ENCODE results near the gene TBX4.
"Not testable (repeated sequence)": the region's sequence is repeated elsewhere in the genome, so short reads cannot be mapped to it uniquely, and the experiment has no call there.

TBX4 gene

GRCh38 chr17:61522088-61522487 lies 69.9 kb downstream of the TBX4 start:
- TF ChIP-seq, protein P1, sequence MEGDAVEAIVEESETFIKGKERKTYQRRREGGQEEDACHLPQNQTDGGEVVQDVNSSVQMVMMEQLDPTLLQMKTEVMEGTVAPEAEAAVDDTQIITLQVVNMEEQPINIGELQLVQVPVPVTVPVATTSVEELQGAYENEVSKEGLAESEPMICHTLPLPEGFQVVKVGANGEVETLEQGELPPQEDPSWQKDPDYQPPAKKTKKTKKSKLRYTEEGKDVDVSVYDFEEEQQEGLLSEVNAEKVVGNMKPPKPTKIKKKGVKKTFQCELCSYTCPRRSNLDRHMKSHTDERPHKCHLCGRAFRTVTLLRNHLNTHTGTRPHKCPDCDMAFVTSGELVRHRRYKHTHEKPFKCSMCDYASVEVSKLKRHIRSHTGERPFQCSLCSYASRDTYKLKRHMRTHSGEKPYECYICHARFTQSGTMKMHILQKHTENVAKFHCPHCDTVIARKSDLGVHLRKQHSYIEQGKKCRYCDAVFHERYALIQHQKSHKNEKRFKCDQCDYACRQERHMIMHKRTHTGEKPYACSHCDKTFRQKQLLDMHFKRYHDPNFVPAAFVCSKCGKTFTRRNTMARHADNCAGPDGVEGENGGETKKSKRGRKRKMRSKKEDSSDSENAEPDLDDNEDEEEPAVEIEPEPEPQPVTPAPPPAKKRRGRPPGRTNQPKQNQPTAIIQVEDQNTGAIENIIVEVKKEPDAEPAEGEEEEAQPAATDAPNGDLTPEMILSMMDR (IDR thresholded peaks at IDR 0.05; ENCODE audit: low read length, missing control alignments): no peak
- DNase-seq (ENCODE audit: low read depth): no peak
- H3K4me3 ChIP-seq (replicated peaks; ENCODE audit: low read depth, low read length): no peak overlapping the region

DNA sequence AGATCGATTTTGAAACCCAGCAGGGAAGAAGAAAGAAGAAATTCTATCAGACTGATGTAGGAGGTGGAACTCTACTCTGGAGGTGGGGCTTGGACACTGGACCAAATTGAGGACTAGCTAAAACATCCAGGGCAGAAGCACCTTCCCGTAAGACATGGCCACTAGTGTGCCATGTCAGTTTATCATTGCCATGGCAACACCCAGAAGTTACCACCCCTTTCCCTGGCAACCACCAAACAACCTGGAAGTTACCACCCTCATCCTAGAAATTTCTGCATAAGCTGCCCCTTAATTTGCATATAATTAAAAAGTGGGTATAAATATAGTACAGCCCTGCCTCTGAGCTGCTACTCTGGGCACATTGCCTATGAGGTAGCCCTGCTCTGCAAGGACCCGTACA lies 72.1 kb downstream of the TBX4 start:
- no peak for DNase-seq (ENCODE audit: low read depth)
- TF ChIP-seq, protein P1 (IDR thresholded peaks at IDR 0.05; ENCODE audit: low read length, missing control alignments): no peak
- H3K4me3 ChIP-seq (replicated peaks; ENCODE audit: low read depth, low read length): no peak overlapping the region

- not testable (repeated sequence) for H3K4me3 ChIP-seq (replicated peaks; ENCODE audit: low read depth, low read length); DNase-seq (ENCODE audit: low read depth)
These were observed 75.2 kb downstream of the TBX4 start for GRCh38 chr17:61527441-61527840.

- no peak for DNase-seq (ENCODE audit: low read depth)
- TF ChIP-seq, protein P1 (IDR thresholded peaks at IDR 0.05; ENCODE audit: low read length, missing control alignments): no peak
These were observed 75.9 kb downstream of the TBX4 start for GRCh38 chr17:61528171-61528570.

GRCh38 chr17:61531223-61531622 lies 79.0 kb downstream of the TBX4 start:
- no peak overlapping the region for H3K4me3 ChIP-seq (replicated peaks; ENCODE audit: low read depth, low read length)
- TF ChIP-seq, protein P1 (IDR thresholded peaks at IDR 0.05; ENCODE audit: low read length, missing control alignments): no peak
- DNase-seq (ENCODE audit: low read depth): no peak

More at GRCh38 chr17:61528171-61528570, 75.9 kb downstream of the TBX4 start:
- no peak overlapping the region for H3K4me3 ChIP-seq (replicated peaks; ENCODE audit: low read depth, low read length)

DNA sequence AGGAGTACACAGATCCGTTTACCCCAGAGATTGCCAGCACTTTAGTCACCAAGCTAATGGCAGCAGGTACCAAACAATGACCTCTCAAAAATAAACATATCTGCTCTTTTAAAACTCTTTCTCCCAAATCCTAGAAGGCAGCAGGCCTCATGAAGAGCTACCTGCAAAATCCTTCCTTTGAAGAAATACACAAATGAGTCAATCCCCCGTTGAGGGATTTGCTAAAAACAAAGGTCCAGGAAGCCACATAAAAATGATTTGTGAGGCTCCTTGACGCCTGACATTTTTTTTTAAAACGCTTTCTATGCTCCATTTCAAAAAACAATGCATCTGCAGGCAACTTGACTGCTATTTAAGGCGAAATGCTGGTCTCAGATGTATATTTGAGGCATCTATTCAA lies 80.6 kb downstream of the TBX4 start:
- TF ChIP-seq, protein P1 (IDR thresholded peaks at IDR 0.05; ENCODE audit: low read length, missing control alignments): no peak
- H3K4me3 ChIP-seq (replicated peaks; ENCODE audit: low read depth, low read length): no peak overlapping the region
- no peak for DNase-seq (ENCODE audit: low read depth)

- TF ChIP-seq, protein P1 (IDR thresholded peaks at IDR 0.05; ENCODE audit: low read length, missing control alignments): no peak
- no peak overlapping the region for H3K4me3 ChIP-seq (replicated peaks; ENCODE audit: low read depth, low read length)
- no peak for DNase-seq (ENCODE audit: low read depth)
These were observed 81.6 kb downstream of the TBX4 start for GRCh38 chr17:61533797-61534196.

Measured in fibroblast of pulmonary artery (primary cell).